BJ (cell line): ENCODE data around the gene SSBP4. TPM values are rescaled to one million over a fixed set of nuclear protein-coding genes. Genes with fewer than 3 reads are reported as not detected.
"Not testable (repeated sequence)": the region's sequence is repeated elsewhere in the genome, so short reads cannot be mapped to it uniquely, and the experiment has no call there.

Experiments used
- CTCF ChIA-PET: fragments of 350-600 bp; formaldehyde crosslinking; extraction: SDS; loops from one replicate; lab custom pipeline; 2021; ENCODE audit warnings: antibody characterized with exemption, inconsistent platforms; lab: Yijun Ruan, JAX
- POLR2A ChIA-PET: fragments of 300-600 bp; sonication (Branson Sonifier 250); formaldehyde crosslinking; extraction: SDS; loops from one replicate; lab custom pipeline; 2021; ENCODE audit warnings: antibody characterized with exemption; lab: Charles Lee
- DNase-seq: peaks from one replicate; pipeline ENCODE4 v3.0.0-alpha.2; 2011; ENCODE audit warnings: low read depth
- H3K27me3 ChIP-seq: 2 replicates; pipeline ENCODE4 v1.6.0; 2011; ENCODE audit warnings: low read length; ENCODE audit not compliant: control insufficient read depth, insufficient read depth
- H3K36me3 ChIP-seq: 2 replicates; pipeline ENCODE4 v1.5.1; 2011; ENCODE audit warnings: low read length; ENCODE audit not compliant: control insufficient read depth, insufficient read depth
- H3K4me3 ChIP-seq: 2 replicates; pipeline ENCODE4 v1.5.1; 2011; ENCODE audit warnings: low read depth, mild to moderate bottlenecking, control low read depth, low read length
- polyA plus RNA-seq: library from polyadenylated mRNA; depleted of rRNA; stranded (reverse); fragments of >200 nt; gene quantifications from 2 replicates; pipeline ENCODE4 v1.2.3, GENCODE V29; 2011
- TF ChIP-seq, protein P1 (sequence below): IDR thresholded peaks from 2 replicates; pipeline ENCODE4 v1.5.1; 2011; ENCODE audit warnings: low read depth, mild to moderate bottlenecking, control low read depth, inconsistent platforms, low read length, moderate library complexity; ENCODE audit not compliant: insufficient read depth

Gene SSBP4
- polyA plus RNA-seq, 1 experiment: 24.1 TPM

DNA sequence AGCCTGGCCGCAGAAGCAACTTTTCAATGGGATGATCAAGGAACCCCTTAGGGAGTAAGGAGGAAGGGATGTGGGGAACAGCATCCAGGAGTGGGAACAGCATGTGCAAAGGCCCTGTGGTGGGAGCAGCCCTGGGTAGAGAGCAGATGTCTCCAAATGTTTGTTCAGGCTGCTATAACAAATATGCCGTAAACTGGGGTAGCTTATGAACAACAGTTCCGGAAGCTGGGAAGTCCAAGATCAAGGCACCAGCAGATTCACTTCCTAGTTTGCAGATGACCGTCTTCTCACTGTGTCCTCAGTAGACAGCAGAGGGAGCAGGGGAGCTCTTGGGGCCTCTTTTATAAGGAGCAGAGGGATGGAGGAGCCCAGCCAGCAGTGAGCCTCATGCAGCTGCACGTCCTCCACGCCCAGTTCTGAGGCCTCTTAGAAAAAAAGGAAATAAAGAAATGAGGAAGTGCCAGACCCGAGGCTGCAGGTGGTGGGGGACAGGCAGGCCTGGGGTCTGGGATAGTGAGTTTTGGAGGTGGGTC, 17.6 kb upstream of the SSBP4 start:
- ChIA-PET CTCF (interaction anchor here (0.6 to 6.6 kb wide), 12 partner anchors 11 to 122 kb away, joined by 3 to 68 read pairs (median 4); partner anchors contain the start of genes GDF15 and SSBP4), POLR2A (no interaction called here)
- no peaks in the 10 kb centered on the region for H3K36me3 ChIP-seq
- no peak overlapping the region for H3K4me3 ChIP-seq
- DNase-seq: no peak
- TF ChIP-seq, protein P1, sequence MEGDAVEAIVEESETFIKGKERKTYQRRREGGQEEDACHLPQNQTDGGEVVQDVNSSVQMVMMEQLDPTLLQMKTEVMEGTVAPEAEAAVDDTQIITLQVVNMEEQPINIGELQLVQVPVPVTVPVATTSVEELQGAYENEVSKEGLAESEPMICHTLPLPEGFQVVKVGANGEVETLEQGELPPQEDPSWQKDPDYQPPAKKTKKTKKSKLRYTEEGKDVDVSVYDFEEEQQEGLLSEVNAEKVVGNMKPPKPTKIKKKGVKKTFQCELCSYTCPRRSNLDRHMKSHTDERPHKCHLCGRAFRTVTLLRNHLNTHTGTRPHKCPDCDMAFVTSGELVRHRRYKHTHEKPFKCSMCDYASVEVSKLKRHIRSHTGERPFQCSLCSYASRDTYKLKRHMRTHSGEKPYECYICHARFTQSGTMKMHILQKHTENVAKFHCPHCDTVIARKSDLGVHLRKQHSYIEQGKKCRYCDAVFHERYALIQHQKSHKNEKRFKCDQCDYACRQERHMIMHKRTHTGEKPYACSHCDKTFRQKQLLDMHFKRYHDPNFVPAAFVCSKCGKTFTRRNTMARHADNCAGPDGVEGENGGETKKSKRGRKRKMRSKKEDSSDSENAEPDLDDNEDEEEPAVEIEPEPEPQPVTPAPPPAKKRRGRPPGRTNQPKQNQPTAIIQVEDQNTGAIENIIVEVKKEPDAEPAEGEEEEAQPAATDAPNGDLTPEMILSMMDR: peak; percentile 73
- H3K27me3 ChIP-seq: no peaks in the 10 kb centered on the region

DNA sequence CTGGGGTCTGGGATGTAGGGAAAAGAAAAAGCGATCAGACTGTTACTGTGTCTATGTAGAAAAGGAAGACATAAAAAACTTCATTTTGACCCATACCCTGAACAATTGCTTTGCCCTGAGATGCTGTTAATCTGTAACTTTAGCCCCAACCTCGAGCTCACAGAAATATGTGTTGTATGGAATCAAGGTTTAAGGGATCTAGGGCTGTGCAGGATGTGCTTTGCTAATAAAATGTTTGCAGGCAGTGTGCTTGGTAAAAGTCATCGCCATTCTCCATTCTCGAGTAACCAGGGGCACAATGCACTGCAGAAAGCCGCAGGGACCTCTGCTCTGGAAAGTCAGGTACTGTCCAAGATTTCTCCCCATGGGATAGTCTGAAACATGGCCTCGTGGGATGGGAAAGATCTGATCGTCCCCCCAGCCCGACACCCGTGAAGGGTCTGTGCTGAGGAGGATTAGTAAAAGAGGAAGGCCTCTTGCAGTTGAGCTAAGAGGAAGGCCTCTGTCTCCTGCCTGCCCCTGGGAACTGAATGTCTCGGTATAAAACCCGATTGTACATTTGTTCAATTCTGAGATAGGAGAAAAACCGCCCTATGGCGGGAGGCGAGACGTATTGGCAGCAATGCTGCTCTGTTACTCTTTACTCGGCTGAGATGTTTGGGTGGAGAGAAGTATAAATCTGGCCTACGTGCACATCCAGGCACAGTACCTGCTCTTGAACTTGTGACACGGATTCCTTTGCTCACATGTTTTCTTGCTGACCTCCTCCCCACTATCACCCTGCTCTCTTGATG, 16.5 kb upstream of the SSBP4 start:
- H3K4me3 ChIP-seq, H3K36me3 ChIP-seq, DNase-seq, POLR2A ChIA-PET, H3K27me3 ChIP-seq: not testable (repeated sequence)
- CTCF ChIA-PET: interaction anchor here (0.7 to 6.6 kb wide), 4 partner anchors 10 to 125 kb away, joined by 3 to 68 read pairs (median 12); partner anchors contain the start of gene GDF15

DNA sequence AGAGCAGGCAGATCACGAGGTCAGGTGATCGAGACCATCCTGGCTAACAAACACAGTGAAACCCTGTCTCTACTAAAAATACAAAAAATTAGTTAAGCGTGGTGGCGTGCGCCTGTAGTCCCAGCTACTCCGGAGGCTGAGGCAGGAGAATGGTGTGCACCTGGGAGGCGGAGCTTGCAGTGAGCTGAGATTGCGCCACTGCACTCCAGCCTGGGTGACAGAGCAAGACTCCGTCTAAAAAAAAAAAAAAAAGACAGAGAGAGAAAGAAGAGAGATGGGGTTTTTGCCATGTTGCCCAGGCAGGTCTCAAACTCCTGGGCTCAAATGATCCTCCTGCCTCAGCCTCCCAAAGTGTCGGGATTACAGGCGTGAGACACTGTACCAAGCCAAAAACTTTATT, 13.4 kb upstream of the SSBP4 start:
- H3K36me3 ChIP-seq, H3K4me3 ChIP-seq, H3K27me3 ChIP-seq, DNase-seq, POLR2A ChIA-PET: not testable (repeated sequence)
- CTCF ChIA-PET: interaction anchor here (0.9 to 2.4 kb wide), 6 partner anchors 10 to 78 kb away, joined by 3 to 11 read pairs (median 4); partner anchors contain the start of gene GDF15

DNA sequence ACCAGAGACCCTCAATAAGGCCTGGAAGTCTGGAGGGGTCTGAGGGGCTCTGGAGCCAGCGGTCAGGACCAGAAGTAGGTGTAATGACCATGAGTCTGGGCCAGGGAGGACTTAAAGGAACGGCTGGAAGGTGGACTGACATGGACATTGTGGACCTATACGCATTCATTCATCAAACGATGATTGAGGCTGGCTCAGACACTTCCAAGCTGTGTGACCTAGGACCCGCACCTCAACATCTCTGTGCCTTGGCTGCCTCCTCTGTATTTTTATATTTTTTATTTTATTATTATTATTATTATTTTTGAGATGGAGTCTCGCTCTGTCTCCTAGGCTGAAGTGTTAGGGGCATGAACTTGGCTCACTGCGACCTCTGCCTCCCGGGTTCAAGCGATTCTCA, 12.4 kb upstream of the SSBP4 start:
- Histone ChIP-seq H3K27me3 (no peaks in the 10 kb centered on the region), H3K4me3 (no peak overlapping the region), H3K36me3 (no peaks in the 10 kb centered on the region)
- TF ChIP-seq, protein P1: no peak
- DNase-seq: no peak
- CTCF ChIA-PET: interaction anchor here (1.0 to 2.2 kb wide), 6 partner anchors 17 to 79 kb away, joined by 3 to 11 read pairs (median 4); partner anchors contain the start of gene GDF15
- POLR2A ChIA-PET: no interaction called here

DNA sequence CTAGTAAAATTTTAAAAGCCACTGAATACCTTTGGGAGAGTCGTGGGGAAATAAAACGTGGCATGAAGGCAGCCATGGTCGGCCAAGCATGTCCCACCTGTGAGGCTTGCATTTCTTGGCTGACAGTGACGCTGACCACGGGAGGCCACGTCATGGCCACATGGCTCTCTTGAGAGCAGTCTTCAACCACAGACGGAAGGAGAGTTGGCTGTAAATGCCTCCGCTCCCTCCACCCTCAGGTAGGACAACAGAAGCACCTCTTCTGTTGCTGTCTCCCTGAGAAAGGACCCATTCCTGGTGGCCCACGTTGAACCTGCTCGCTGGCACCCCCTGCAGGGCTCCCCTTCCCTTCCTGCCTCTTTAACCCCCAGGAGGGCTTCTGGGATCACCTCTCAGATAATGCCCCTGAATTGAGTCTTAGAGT, 11.1 kb upstream of the SSBP4 start:
- Histone ChIP-seq H3K36me3 (no peaks in the 10 kb centered on the region), H3K4me3 (no peak overlapping the region), H3K27me3 (no peaks in the 10 kb centered on the region)
- TF ChIP-seq, protein P1: peak; percentile 56
- CTCF ChIA-PET: interaction anchor here (1.3 to 1.4 kb wide), 2 partner anchors 18 to 59 kb away, joined by 3 to 4 read pairs; no protein-coding TSS in a partner anchor
- POLR2A ChIA-PET: no interaction called here
- no peak for DNase-seq

DNA sequence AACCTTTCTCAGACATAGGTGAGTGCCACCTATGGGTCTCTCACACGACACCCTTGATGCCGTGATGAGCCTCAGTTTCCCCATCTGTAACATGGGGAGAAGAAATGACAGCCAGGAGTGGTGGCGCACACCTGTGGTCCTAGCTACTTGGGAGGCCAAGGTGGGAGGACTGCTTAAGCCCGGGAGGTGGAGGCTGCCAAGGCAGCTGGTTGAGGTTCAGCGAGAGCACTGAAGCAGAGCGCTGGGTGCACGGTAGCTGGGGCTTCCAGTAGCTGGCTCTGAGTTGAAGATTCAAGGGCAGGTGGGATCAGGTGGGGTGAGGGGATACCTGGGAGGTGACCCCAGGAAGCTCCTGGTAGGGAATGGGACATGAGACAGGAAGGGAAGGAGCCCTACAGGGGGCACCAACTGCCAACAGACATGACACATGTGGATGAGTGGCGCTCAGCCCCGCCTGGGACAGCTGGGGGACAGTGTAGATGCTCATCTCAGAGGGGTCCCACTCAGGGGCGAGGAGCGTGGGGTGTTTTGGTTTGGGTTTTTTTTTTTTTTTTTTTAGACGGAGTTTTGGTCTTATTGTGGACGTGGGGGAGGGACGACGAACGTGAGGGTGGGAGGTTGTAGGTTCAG, 6.5 kb upstream of the SSBP4 start:
- Histone ChIP-seq H3K27me3 (no peaks in the 10 kb centered on the region), H3K36me3 (no peaks in the 10 kb centered on the region), H3K4me3 (no peak overlapping the region)
- POLR2A ChIA-PET: no interaction called here
- TF ChIP-seq, protein P1: no peak
- CTCF ChIA-PET: interaction anchor here (0.7 to 12.0 kb wide), 8 partner anchors 11 to 209 kb away, joined by 3 to 126 read pairs (median 18); partner anchors contain the start of genes GDF15 and RAB3A
- DNase-seq: no peak
